ENCODE data around the gene MRNIP. TPM values are rescaled to one million over a fixed set of nuclear protein-coding genes. Genes with fewer than 3 reads are reported as not detected.

MRNIP gene
- total RNA-seq, 1 donor = 11.0 TPM

- no peak for TF ChIP-seq CTCF (IDR thresholded peaks at IDR 0.05; ENCODE audit: insufficient read depth, low read length)
- no peak overlapping the region for H3K4me3 ChIP-seq (ENCODE audit: low read depth, low read length)
- no peak for DNase-seq (ENCODE audit: low read depth)
Measured at GRCh38 chr5:179895861-179896260, 37.2 kb upstream of the MRNIP start.

DNA sequence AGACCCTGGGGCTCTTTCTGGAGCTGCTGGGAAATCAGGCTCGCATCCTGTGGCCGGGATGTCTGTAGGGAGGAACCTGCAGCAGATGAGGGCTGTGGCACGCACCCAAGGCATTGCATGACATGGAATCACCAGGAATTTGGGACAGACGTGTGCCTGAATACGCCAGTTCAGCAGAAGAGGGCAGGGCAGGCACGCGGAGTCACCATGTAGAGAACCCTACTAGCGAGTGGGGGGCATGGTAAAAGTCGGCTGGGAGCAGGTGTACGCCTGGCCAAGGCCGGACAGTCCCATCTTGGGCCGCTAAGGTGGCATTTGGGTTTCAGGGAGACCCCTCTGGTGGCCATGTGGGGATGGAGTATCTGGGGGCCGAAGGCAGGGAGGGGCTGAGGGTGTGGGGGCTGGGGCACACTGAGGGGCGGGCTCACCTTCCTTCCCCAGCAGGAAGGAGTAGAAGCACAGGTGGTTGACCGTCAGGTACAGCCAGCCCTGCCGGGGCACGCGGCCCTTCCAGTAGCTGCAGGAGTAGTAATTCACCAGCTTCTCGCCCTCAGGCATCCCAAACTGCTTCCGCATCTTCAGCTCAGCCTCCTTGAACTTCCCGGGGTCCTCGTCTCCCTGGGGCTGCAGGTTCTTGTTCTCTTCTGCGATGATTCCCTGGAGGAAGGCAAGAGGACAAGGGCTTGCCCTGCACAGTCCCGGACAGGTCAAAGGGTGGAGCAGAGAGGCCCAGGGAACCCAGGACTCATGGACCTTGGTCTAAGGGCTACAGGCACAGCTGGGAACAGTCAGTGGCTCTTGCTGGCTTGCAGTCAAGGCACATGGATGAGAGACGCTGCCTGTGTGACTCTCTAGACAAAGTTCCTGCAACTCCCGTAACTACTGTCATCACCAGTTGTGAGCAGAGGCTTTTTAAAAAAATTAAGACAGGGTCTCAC, 35.6 kb upstream of the MRNIP start:
- H3K4me3 ChIP-seq (ENCODE audit: low read depth, low read length) = no peak overlapping the region
- DNase-seq (ENCODE audit: low read depth) = no peak
- TF ChIP-seq CTCF (IDR thresholded peaks at IDR 0.05; ENCODE audit: insufficient read depth, low read length) = no peak

- DNase-seq (ENCODE audit: low read depth) = no peak
Measured at GRCh38 chr5:179893076-179893957, 34.7 kb upstream of the MRNIP start.

GRCh38 chr5:179892255-179892654, 33.6 kb upstream of the MRNIP start:
- no peak for TF ChIP-seq CTCF (IDR thresholded peaks at IDR 0.05; ENCODE audit: insufficient read depth, low read length)
- no peak overlapping the region for H3K4me3 ChIP-seq (ENCODE audit: low read depth, low read length)
- DNase-seq (ENCODE audit: low read depth) = no peak

More at GRCh38 chr5:179893076-179893957, 34.7 kb upstream of the MRNIP start:
- no peak overlapping the region for H3K4me3 ChIP-seq (ENCODE audit: low read depth, low read length)
- no peak for TF ChIP-seq CTCF (IDR thresholded peaks at IDR 0.05; ENCODE audit: insufficient read depth, low read length)

GRCh38 chr5:179890751-179891682, 32.4 kb upstream of the MRNIP start:
- no peak for DNase-seq (ENCODE audit: low read depth)
- H3K4me3 ChIP-seq (ENCODE audit: low read depth, low read length) = no peak overlapping the region
- TF ChIP-seq CTCF (IDR thresholded peaks at IDR 0.05; ENCODE audit: insufficient read depth, low read length) = no peak

DNA sequence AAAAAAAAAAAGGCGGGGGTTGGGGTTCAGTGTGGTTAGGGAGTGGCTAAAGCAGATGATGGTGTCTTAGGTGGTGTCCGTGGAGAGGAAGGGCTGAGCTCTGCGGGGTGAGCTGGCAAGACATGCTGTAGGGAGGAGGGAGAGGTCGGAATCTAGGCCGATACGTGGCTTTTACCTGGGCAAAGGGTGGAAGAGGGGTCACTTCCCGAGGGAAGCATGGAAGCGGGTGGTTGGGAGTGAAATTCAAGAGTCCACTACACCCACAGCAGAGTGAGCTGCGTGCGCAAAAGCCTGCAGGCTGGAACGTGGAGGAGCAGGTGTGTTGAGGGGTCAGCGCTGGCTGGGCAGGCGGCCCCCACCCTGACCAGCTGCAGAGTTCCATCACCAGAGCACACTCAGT, 31.3 kb upstream of the MRNIP start:
- no peak for TF ChIP-seq CTCF (IDR thresholded peaks at IDR 0.05; ENCODE audit: insufficient read depth, low read length)
- no peak overlapping the region for H3K4me3 ChIP-seq (ENCODE audit: low read depth, low read length)
- DNase-seq (ENCODE audit: low read depth) = no peak
